Measurements from ENCODE around the gene PMFBP1.
"Not testable (repeated sequence)": the region's sequence is repeated elsewhere in the genome, so short reads cannot be mapped to it uniquely, and the experiment has no call there.

PMFBP1 gene

GRCh38 chr16:72098936-72099335, 73.0 kb downstream of the PMFBP1 start:
- DNase-seq: no peak

GRCh38 chr16:72094266-72094610, 77.7 kb downstream of the PMFBP1 start:
- peak; percentile 55 for DNase-seq

- DNase-seq: peak; percentile 92
These were observed 78.3 kb downstream of the PMFBP1 start, which contains the start of the genes DHX38 and TXNL4B for GRCh38 chr16:72093448-72094265. TSS of gene DHX38 (plus strand) at chr16:72093847. CDS start at chr16:72096158, 2,311 bp downstream. TSS of gene TXNL4B (minus strand) at chr16:72093620. CDS start at chr16:72090749, 2,871 bp downstream.

GRCh38 chr16:72092832-72093447, 79.0 kb downstream of the PMFBP1 start:
- no peak for DNase-seq

- no peak for DNase-seq
These were observed 80.7 kb downstream of the PMFBP1 start for GRCh38 chr16:72091217-72091616.

GRCh38 chr16:72085002-72085401, 87.0 kb downstream of the PMFBP1 start:
- DNase-seq: no peak

- DNase-seq: no peak
These were observed 87.5 kb downstream of the PMFBP1 start for GRCh38 chr16:72084445-72084844.

GRCh38 chr16:72083778-72084404, 88.1 kb downstream of the PMFBP1 start:
- no peak for DNase-seq

GRCh38 chr16:72076991-72077706, 94.8 kb downstream of the PMFBP1 start:
- DNase-seq: not testable (repeated sequence)

GRCh38 chr16:72075067-72075466, 96.9 kb downstream of the PMFBP1 start:
- not testable (repeated sequence) for DNase-seq

GRCh38 chr16:72073560-72074230, 98.3 kb downstream of the PMFBP1 start:
- no peak for DNase-seq

- DNase-seq: no peak
These were observed 99.2 kb downstream of the PMFBP1 start for GRCh38 chr16:72072514-72073342.

Data from stimulated activated naive CD4-positive, alpha-beta T cell treated with Interleukin-2 at 50 U/mL for 16 hours (primary cell).